ENCODE results near the gene NR3C2.
"Not testable (repeated sequence)": the region's sequence is repeated elsewhere in the genome, so short reads cannot be mapped to it uniquely, and the experiment has no call there.

The NR3C2 gene

DNA sequence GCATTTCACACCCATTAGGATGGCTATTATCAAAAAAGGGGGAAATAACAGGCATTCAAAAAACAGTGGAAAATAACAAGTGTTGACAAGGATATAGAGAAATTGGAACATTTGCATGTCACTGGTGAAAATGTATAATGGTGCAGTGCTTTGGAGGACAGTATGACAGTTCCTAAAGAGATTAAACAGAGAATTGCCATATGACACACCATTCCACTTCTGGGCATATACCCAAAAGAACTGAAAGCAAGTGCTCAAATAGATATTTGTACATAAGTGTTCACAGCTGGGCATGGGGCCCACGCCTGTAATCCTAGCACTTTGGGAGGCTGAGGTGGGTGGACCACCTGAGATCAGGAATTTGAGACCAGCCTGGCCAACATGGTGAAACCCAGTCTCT is 348.1 kb downstream of the NR3C2 start:
- DNase-seq, result no peak

DNA sequence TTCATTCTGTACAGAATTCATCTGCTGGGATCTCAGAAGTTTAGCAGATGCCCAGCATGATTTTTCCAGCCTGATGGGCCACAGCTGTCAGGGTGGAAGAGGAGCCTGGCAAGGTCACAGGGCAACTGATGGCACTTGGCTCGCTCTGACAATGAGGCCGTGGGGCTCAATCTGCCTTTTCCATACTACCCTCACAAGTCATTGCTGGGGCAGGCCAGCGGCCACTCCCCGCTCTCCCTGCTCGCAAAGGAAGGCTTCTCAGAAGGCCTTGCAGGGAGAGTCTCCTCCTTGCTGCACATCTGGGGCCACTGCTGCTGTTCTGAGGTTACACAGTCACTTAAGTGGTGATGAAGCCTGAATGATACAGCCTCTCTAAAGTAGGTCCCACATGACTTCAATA is 349.1 kb downstream of the NR3C2 start:
- no peak for DNase-seq

DNA sequence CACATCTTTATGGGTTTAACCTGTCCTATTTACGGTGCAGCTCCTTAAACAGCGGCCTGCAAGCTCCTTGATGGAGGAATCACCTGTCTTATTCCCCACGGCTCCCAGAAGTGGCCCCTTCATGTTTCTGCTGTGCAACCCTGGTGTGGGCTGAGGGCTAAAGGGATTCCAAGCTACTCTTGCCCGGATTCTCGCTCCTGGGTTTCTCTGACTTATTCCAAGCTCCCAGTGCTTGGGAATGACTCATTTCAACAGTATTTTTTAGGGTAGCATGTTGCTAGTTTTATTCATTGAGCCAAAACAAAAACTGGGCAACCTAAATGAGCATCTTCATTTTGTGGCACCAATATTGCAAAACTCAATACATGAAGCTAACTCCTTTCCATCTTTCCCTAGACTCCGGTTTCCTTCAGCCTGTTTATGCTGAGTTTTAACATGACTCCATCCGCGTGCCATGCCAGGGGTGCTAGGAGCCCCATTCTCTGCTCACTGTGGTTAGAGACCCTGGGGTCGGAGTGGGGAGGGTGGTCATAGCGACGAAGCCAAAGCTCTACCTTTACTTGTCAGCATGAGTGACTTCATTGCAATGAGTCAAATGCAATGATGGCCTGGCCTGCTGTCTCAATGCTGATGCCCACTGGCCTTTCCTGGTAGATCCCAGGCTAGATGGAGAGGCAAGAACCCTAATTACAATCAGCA is 349.7 kb downstream of the NR3C2 start:
- DNase-seq, result no peak

DNA sequence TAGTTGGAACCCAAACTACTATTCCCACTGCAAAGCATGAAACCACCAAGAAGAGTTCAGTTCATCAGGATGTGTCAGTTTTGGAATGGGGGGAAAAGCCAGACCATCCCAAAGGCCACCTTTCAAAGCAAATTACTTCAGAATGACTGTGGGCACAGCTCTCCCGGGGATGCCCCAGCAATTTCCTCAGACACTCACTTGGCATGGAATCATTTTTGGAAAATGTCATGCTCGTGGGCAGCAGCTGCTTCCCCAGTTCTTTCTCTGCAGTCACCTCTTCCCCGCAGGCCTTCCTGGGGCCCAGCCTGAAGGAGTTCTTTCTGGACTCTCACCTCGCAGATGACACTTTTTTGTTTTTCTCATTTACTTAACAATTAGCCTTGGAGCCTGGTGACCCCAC is 350.3 kb downstream of the NR3C2 start:
- no peak for DNase-seq

DNA sequence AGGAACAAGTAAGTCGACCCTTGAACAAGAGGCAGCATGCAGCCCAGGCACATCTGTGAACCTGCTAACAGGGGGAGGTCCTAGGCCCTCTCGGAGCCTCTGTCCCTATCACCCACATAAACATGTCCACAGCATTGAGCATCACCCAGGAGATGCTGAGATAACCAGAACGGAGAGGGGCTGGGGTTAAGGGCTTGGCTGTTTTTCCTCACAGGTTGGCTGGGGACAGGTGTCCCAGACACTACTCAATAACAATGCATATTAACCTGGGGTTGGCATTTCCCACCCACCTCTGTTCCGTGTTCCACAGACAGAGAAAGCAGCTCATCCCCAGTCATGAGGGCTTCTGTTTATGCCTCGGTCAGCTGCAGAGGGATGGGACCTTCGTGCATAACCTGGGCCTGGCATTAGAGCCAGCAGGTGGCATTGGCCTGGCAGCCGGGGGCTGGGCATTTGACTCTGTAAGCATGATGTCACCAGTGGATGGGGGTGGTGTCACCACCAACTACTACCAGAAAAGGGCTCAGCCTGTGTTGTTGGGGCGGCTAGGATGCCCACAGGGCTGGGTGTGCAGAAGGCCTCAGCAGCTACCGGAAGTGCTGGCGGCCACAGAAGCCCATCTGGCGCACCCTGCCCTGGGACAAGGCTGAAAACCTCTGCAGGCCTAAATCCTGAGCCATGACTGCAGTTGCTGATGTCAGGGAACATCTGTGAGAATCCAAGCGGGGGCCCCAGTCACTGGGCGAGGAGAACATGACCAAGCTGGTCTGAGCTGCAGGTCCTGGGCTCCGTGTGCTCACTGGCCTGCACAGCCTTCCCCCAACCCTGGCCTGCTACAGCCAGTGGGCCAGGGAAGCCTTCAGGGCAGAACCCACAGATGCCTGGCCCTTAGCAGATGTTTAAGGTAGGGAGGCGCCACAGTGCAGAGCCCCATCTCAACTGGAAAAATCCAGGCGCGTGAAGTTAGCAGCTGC is 351.4 kb downstream of the NR3C2 start:
- DNase-seq, result no peak

DNA sequence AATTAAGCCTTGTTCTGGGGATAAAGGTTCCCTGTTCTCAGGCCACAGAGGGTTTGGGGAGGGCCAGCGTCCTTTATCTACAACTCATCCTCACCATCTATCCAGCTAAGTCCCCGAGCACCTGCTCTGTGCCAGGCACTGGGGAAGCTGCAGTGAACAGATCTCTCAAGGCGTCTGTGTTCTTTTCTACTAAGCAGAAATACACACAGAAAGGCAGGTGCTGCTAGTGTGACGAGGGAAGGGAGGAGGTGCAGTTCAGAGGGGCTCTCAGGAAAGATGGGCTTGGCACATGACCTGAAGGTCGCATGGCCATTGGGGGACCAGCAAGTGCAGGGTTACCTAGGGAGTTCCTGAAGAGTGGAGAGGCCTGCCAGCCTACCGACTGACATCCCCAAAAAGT is 352.2 kb downstream of the NR3C2 start:
- no peak for DNase-seq

DNA sequence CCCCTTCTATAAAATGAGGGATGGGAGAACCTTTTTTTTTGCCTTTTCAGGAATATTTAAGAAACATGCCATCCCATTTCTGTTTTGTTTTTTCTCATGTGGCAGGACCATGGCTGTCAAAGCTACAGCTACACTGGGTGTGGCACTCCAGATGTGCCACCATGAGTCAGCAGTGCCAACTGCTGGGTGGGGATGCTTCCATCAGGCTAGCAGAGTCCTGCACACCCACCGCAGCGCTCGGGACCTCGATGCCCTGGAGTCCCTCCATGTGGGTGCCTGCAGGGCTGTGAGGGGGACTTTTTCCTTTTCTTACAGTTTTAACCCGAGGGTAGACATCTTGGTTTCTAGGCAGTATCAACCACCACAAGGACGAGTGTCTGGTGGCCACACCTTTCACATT is 352.6 kb downstream of the NR3C2 start:
- DNase-seq, result no peak

DNA sequence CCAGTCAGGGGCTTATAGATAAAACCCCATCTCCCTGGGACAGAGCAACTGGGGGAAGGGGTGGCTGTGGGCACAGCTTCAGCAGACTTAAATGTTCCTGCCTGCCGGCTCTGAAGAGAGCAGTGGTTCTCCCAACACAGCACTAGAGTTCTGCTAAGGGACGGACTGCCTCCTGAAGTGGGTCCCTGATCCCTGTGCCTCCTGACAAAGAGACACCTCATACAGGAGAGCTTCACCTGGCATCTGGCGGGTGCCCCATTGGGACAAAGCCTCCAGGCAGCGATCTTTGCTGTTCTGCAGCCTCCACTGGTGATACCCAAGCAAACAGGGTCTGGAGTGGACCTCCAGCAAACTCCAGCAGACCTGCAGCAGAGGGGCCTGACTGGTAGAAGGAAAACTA is 359.1 kb downstream of the NR3C2 start:
- DNase-seq, result not testable (repeated sequence)

DNA sequence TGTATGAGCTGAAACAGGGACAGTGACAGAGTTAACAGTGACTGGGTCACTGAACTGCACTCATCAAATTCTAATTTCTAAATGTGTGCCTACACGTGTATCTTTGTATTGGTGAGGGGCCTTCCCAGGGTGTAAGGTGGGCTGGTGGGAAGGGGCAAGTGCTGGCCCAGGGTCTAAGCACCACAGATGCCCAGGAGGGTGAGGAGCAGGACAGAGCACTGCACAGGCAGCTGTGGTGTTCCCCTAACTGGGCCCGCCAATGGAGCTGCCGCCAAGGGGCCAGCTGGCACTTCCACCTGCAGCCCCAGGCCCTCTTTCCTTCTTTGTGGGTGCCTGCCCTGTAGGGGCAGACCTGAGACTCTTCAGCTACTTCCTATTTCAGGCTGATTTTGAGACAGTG is 360.5 kb downstream of the NR3C2 start:
- DNase-seq, result no peak

DNA sequence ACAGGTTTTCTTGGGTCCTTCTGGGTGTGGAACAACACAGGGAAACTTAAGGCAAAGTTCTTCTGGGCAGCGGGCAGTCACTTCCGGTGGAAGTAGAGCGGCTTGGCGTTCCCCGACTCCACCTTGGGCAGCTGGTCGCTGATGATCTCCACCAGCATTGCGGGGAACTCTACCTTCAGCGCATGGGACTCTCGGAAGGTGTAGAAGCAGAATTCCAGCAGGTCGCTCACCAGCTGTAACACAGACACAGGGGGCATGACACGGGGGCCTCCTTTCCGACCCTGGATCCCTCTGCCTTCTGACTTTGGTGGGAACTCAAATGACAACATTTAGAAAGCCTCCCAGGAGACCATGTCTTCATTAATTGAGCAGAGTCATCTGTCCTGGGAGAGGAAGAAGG is 360.9 kb downstream of the NR3C2 start:
- DNase-seq, result no peak

DNA sequence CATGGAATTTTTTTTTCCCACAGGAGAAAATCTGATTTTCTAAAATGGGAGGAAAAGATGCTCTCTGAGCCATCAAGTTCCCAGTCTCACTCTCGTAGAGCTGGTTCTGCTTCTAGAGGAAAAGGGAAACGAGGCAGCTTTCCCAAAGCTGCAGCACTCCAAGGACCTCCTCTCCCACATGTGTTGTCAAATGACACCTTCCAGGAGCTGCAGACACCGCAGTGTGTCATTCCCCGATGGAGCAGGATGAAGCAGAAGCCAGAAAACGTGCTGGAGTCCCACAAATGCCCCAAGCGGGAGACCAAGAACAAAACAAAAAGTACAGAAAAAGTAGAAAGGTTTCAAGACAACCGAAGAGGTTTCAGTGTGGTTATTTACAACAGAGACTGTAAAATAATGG is 362.3 kb downstream of the NR3C2 start:
- no peak for DNase-seq

DNA sequence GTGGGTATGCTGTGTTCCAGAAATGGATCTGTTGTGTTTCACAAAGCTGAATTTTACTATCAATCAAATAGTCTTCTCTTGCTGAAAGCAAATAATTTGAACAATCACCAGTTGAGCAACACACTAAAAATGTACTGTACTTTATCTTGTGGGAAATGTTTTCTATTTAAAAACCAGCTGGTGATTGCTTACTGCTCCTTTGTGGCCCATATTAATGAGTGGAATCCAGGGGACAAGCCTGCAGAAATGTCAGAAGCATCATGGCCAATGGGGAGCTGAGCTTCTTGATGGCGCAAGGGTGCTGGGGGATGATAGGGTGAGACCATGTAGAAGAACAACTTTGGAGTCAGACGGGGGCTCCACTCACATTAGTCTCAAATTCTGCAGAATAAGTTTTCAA is 364.2 kb downstream of the NR3C2 start:
- DNase-seq, result no peak

DNA sequence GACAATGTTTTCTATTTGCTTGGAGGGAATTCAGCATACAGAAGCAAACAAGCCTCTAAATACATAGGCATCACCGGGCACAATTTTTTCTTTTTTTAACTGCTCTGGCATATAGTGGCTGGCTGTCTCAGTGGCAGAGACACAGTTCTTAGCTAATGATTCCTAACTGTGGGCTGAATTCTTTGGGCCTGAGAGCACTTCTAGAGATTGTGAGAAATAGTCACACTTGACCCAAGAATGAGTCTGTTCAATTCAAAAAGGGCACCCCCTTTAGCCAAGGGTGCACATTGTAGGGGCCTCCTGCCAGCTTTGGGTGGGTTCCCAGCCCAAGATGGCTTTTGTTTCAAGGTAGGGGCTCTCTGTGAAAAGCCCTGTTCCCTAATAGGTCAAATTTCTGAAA is 364.6 kb downstream of the NR3C2 start:
- no peak for DNase-seq

DNA sequence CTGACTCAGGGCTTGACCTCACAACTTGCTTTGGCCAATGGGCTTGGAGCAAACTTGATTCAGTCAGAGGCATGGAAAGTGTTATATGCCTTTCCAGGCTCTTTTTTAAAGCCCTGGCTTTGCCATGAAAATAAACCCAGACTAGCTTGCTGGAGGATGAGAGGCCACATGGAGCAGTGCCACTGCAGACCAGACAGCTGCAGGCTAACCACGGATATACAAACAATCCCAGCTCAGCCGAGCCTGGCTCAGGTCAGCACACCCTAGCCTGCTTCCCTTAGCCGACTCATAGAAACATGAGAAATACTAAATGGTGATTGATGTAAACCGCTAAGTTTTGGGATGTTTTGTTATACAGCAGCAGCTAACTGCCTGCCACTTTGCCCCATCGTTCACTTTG is 365.2 kb downstream of the NR3C2 start:
- no peak for DNase-seq

DNA sequence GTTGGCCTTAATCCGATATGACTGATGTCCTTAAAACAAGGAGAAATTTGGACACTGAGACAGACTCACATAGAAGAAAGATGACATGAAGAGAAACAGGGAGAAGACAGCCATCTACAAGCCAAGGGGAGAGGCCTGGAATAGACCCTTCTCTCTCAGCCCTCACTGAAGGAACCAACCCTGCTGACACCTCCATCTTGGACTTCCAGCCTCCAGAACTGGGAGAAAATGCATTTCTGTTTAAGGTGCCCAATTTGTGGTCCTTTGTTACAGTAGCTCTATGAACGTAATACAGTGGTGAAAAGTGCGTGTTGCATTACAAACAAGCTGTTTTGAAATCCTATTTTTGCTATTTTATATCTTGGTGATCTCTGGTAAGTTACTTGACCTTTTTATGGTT is 366.8 kb downstream of the NR3C2 start:
- no peak for DNase-seq

DNA sequence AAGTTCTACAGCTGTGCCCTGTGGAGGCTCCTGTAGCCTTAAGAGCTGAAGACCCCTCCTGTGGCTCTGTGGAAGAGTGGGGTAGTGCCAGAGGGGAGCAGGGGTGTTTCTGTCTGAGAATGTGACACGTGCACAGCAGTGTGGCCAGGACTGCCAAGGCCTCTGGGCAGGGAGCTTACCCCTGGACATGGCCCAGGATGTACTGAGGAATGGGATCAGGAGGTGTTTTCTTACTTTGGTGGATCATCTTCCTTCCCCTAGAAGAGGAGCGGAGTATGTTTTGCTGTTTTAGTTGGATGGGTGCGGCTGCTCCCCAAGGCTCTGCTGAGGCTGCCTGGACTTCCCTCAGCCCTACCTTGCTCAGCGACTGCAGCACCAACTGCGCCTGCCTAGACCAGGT is 367.8 kb downstream of the NR3C2 start:
- no peak for DNase-seq

DNA sequence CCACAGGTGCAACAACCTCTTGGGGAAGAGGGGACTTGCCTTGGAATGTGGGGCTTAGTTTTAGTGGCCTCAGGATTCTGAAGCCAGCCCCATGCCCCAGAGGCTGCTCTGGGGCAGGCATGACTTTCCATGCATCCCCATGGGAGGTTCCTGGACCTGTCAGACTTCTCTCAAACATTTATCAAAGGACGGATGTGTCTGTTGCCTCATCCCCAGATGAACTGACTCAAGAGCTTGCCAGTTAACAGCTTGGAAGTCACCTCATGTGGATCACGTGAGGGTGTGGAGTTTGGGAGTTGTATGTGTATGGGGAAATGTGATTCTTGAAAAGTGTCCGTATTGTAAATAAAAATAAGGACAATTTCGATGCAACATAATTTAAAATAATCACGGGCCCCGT is 368.9 kb downstream of the NR3C2 start:
- DNase-seq, result no peak

DNA sequence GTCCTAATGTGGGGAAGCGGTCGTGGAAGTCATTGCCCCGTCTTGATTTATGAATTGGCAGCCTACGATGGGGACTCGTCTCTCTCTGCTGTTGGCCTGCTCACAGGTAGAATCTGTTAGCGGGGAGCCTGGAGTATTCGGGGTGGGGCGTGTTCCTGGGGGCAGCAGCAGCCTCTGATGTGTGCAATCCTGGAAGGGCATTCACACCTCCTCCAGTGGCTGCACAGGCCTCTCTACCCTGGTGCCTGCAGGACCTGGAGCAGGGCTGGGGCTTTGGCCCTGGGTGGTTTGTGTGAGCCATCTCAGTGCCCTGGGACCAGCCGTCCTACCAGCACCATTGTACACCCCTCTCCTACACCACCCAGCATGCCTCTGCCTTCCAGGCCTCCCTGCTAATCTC is 369.4 kb downstream of the NR3C2 start:
- DNase-seq, result no peak

DNA sequence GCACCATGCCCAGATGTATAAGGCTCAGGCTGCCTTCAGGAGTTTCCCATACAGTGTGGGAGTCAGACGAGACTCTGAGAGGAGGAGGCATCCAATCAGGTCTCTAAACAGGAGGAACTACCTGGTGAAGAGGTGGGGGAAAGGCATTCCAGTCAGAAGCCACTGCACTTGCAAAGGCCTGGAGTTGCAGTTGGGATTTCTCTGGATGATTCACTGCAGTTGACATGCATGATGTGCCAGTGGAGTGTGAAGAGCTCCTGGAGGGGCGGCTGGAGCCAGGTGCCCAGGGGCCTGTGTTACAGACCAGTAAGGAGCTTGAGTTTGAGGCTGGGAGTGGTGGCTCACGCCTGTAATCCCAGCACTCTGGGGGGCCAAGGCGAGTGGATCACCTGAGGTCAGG is 371.2 kb downstream of the NR3C2 start:
- DNase-seq, result no peak

DNA sequence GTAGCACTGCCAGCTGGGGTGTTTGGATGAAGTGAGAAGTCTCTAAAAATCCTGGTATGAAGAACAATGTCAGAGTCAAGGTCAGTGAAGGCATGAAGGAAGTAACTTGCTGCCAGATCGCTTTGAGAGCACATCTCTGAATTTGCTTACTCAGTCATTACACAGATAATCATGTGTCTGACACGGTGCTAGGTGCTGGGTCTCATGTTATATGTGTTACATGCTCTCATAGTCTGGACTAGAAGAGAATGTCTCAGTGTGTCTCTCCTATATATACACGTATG is 372.4 kb downstream of the NR3C2 start:
- DNase-seq, result no peak

DNA sequence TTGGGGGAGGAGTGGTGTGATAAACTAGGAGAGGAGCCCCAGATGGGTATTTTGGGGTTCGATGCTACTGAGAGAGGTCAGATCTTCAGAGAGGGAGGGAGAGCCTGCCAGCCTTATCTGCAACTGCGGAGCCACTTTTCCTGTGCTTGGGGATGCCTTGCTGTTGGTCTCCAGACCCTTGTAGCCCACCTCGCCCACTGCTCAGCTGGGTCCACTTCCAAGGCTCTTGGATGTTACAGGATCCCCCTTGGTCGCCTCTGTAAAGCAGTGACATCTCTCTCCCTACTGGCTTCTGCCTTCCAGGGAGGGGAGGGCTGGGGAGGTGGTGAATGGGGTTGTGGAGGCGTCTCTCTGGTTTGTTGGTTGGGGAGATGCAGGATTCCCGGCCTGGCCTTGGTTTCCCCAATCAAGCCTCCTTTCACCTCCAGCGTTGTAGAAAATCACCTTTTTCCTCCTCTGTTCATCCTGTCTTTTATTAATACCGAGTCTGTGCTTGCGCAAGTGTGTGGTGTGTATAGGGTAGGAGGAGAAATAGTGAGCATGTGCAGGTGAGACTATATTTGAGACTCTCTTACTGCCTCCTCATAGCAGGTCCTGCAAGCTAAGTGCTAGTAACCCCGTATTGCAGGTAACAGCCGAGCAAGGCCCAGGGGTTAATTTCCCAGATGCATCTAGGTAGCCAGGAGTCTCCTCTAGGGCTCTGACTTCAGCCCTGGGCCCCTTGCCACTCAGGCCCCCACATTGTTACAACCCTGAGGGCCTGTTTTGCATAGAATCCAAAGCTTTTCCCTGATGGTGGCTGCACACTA is 372.9 kb downstream of the NR3C2 start:
- DNase-seq, result no peak

DNA sequence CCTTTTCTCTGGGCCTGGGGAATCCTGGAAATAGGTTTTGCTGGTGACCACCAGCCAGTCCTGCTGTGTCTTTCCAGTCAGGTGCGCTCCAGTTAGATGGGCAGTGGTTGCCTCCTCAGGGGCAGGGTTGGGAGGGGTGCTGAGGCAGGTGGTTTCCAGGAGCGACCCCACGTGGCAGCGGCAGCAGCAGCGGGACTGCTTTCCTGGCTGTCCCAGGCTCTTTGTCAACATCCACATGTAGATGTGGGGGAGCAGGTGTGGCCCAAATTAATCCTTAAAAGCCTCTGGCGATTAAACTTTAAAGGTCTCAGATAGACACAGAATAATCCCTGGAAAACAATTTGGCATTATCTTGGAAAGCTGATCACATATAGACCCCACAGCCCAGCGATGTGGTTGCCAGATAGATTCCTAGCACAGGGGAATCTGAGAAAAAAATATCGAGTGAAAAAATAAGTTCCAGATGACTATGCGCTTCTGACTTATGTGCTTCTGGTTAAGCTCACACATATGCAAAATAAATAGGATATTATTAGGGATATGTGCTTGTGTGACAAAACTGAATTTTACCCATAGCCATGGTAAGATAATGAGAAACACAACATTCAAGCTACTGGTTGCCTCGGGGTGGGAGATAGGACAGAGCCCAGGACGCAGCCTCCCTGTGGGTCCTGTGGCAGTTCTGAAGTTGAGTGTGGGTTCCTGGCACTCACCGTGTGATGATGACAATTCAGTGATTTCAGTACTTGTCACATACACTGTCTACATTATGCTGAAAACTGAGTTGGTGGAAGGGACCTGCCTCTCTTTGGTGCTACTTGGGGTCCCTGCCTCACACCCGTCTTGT is 373.9 kb downstream of the NR3C2 start:
- DNase-seq, result no peak

All from activated T-cell treated with anti-CD3 and anti-CD28 coated beads for 4 hours (primary cell).